ENCODE data around the gene ABLIM2.

ABLIM2 gene

DNA sequence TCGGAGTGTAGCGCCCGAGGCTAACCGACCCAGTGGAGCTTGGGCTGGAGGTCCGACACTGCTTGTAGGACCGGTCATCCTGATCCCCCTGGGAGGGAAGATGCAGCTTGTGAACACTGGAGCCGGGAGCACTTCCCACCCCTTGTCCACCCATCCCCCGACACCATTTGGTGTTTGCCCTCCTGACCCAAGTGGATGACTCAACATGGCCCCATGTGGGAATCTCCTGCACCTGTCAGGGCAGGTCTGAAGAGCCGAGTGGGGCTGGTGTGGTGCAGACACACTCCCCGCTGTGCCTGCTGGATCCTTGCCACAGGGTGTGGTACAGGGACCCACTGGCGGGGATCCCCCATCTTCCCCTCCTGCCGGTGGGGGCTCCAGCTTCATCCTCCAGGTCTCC lies 128.9 kb downstream of the ABLIM2 start:
- no peaks in the 10 kb centered on the region for H3K27me3 Mint-ChIP-seq (ENCODE audit: low read depth)
- H3K9me3 Mint-ChIP-seq: no peaks in the 10 kb centered on the region
- no peaks in the 10 kb centered on the region for H3K4me1 Mint-ChIP-seq (ENCODE audit: low read depth)
- H3K36me3 Mint-ChIP-seq (ENCODE audit: low read depth): no peaks in the 10 kb centered on the region
- no peak overlapping the region for H3K27ac Mint-ChIP-seq
- H3K4me3 Mint-ChIP-seq: no peak overlapping the region

- H3K4me1 Mint-ChIP-seq (ENCODE audit: low read depth): no peaks in the 10 kb centered on the region
- no peaks in the 10 kb centered on the region for H3K9me3 Mint-ChIP-seq
- no peaks in the 10 kb centered on the region for H3K36me3 Mint-ChIP-seq (ENCODE audit: low read depth)
- H3K27ac Mint-ChIP-seq: no peak overlapping the region
- no peaks in the 10 kb centered on the region for H3K27me3 Mint-ChIP-seq (ENCODE audit: low read depth)
- H3K4me3 Mint-ChIP-seq: no peak overlapping the region
Measured at GRCh38 chr4:8028884-8029568, 129.6 kb downstream of the ABLIM2 start.

DNA sequence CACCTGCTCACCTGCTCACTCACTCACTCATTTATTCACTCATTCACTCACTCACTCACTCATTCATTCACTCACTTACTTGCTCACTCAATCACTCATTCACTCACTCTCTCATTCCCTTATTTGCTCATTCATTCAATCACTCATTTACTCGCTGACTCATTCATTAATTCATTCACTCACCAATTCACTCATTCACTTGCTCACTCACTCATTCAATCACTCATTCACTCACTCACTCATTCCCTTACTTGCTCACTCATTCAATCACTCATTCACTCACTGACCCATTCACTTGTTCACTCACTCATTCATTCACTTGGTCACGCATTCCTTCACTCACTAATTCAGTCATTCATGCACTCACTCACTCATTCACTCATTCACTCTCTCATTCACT lies 130.2 kb downstream of the ABLIM2 start:
- Mint-ChIP-seq H3K27me3 (ENCODE audit: low read depth) (no peaks in the 10 kb centered on the region), H3K4me3 (no peak overlapping the region), H3K9me3 (no peaks in the 10 kb centered on the region), H3K36me3 (ENCODE audit: low read depth) (no peaks in the 10 kb centered on the region), H3K4me1 (ENCODE audit: low read depth) (no peaks in the 10 kb centered on the region), H3K27ac (no peak overlapping the region)

DNA sequence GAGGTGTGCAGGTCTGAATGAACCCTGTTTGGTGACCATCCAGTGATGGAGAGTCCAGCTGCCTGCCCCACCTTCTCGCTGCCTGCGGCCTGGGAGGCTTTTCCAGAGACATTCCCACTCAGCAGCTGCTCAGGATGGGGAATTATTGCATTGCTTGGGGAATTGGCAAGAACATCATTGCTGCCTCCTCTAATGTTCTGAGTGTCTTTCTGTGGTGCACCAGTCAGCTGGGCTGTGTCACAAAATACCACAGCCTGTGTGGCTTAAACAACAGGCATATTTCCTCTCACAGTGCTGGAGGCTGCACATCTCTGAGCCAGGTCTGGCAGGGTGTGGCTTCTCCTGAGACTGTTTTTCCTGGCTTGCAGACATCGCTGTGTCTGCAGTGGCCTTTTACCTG lies 132.2 kb downstream of the ABLIM2 start:
- no peaks in the 10 kb centered on the region for H3K4me1 Mint-ChIP-seq (ENCODE audit: low read depth)
- no peaks in the 10 kb centered on the region for H3K9me3 Mint-ChIP-seq
- H3K4me3 Mint-ChIP-seq: no peak overlapping the region
- H3K27ac Mint-ChIP-seq: no peak overlapping the region
- no peaks in the 10 kb centered on the region for H3K36me3 Mint-ChIP-seq (ENCODE audit: low read depth)
- H3K27me3 Mint-ChIP-seq (ENCODE audit: low read depth): no peaks in the 10 kb centered on the region

- H3K36me3 Mint-ChIP-seq (ENCODE audit: low read depth): no peaks in the 10 kb centered on the region
- no peak overlapping the region for H3K27ac Mint-ChIP-seq
- H3K27me3 Mint-ChIP-seq (ENCODE audit: low read depth): no peaks in the 10 kb centered on the region
- H3K4me3 Mint-ChIP-seq: no peak overlapping the region
- no peaks in the 10 kb centered on the region for H3K9me3 Mint-ChIP-seq
- no peaks in the 10 kb centered on the region for H3K4me1 Mint-ChIP-seq (ENCODE audit: low read depth)
Measured at GRCh38 chr4:8025668-8026067, 132.9 kb downstream of the ABLIM2 start.

GRCh38 chr4:8024073-8024786 lies 134.4 kb downstream of the ABLIM2 start:
- Mint-ChIP-seq H3K9me3 (no peaks in the 10 kb centered on the region), H3K4me3 (no peak overlapping the region), H3K36me3 (ENCODE audit: low read depth) (no peaks in the 10 kb centered on the region), H3K27ac (no peak overlapping the region), H3K4me1 (ENCODE audit: low read depth) (peaks cover 4% of the 10 kb centered on the region), H3K27me3 (ENCODE audit: low read depth) (peaks cover 3% of the 10 kb centered on the region)

DNA sequence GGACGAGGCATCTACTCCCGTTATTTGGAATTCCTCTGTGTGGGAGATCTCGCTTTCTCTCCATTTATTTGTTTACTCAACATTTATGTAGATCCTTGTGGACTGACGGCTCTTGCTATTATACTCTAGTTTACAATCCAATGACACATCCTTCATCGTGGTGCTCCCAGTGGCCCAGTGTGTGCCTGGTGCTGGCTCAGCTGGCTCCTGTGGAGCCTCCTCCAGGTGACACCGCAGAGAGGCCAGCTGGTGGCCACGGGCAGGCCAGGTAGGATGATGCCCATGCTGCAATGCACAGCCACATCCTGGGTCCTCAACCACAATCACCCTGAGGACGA lies 134.9 kb downstream of the ABLIM2 start:
- no peaks in the 10 kb centered on the region for H3K36me3 Mint-ChIP-seq (ENCODE audit: low read depth)
- H3K9me3 Mint-ChIP-seq: no peaks in the 10 kb centered on the region
- H3K4me3 Mint-ChIP-seq: no peak overlapping the region
- H3K4me1 Mint-ChIP-seq (ENCODE audit: low read depth): peaks cover 5% of the 10 kb centered on the region
- peaks cover 4% of the 10 kb centered on the region for H3K27me3 Mint-ChIP-seq (ENCODE audit: low read depth)
- no peak overlapping the region for H3K27ac Mint-ChIP-seq

DNA sequence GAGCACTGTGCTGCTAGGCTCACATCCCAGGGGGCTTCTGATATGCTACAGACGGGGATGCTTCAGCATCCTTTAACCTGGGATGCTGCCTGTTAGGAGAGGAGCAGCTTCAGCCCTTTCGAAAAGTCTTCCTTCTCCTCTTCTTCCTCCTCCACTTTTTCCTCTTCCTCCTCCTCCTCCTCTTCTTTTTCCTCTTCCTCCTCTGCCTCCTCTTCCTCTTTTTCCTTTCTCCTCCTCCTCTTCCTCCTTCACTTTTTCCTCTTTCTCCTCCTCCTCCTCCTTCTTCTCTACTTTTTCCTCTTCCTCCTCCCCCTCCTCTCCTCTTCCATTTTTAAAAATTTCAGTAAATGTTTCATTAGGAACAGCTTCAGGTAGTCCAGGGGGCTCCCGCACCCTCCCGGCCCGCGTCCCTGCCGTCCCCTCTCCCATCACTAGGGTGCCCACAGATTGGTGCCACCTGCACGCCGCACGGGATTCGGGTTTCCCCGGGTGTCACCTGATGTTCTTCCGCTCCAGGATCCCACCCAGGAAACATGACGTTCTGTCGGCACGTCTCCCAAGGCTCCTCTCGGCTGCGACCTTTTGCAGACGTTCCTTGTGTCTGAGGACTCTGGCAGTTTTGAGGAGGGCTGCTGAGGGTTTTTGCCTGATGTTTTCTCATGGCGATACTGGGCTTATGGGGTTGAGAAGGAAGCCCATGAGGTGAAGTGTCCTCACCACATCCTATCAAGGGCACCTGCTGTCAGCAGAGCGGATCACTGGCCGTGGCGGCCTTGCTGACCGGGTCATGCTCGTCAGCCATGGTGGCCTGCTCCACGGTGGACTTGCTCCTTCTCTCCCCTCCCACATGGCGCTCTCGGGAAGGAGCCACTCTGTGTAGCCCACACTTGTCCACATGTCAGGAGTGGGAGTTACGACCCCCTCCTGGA lies 135.6 kb downstream of the ABLIM2 start:
- peaks cover 4% of the 10 kb centered on the region for H3K27me3 Mint-ChIP-seq (ENCODE audit: low read depth)
- H3K4me3 Mint-ChIP-seq: no peak overlapping the region
- no peak overlapping the region for H3K27ac Mint-ChIP-seq
- peaks cover 5% of the 10 kb centered on the region for H3K4me1 Mint-ChIP-seq (ENCODE audit: low read depth)
- no peaks in the 10 kb centered on the region for H3K9me3 Mint-ChIP-seq
- no peaks in the 10 kb centered on the region for H3K36me3 Mint-ChIP-seq (ENCODE audit: low read depth)

DNA sequence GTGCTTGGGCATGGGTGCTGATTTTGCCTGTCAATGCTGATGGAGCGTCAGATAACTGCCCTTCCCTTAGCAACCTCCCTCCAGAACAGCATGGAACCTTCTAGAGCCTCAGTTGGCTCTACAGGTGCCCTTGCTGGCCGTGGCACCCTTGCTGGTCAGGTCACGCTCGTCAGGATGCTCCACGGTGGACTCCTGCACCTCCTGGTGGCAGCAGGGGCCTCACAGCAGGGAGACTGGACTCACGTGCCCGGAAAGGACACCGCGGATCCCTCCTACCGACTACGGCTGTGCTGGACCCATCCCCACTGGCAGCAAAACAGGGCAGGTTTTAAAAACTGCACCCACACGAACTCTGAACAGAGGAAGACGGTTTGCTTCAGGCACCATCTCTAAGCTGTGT lies 136.8 kb downstream of the ABLIM2 start:
- no peak overlapping the region for H3K4me3 Mint-ChIP-seq
- peaks cover 4% of the 10 kb centered on the region for H3K27me3 Mint-ChIP-seq (ENCODE audit: low read depth)
- peaks cover 5% of the 10 kb centered on the region for H3K4me1 Mint-ChIP-seq (ENCODE audit: low read depth)
- no peaks in the 10 kb centered on the region for H3K36me3 Mint-ChIP-seq (ENCODE audit: low read depth)
- no peaks in the 10 kb centered on the region for H3K9me3 Mint-ChIP-seq
- H3K27ac Mint-ChIP-seq: no peak overlapping the region

GRCh38 chr4:8019396-8020365 lies 138.9 kb downstream of the ABLIM2 start:
- Mint-ChIP-seq H3K4me1 (ENCODE audit: low read depth) (peaks cover 5% of the 10 kb centered on the region), H3K27ac (no peak overlapping the region), H3K27me3 (ENCODE audit: low read depth) (peaks cover 4% of the 10 kb centered on the region)

GRCh38 chr4:8016527-8016926 lies 142.1 kb downstream of the ABLIM2 start:
- Mint-ChIP-seq H3K36me3 (ENCODE audit: low read depth) (no peaks in the 10 kb centered on the region), H3K4me1 (ENCODE audit: low read depth) (peaks cover 5% of the 10 kb centered on the region), H3K4me3 (no peak overlapping the region), H3K27ac (no peak overlapping the region), H3K27me3 (ENCODE audit: low read depth) (peaks cover 4% of the 10 kb centered on the region), H3K9me3 (no peaks in the 10 kb centered on the region)

More at GRCh38 chr4:8019396-8020365, 138.9 kb downstream of the ABLIM2 start:
- Mint-ChIP-seq H3K36me3 (ENCODE audit: low read depth) (no peaks in the 10 kb centered on the region), H3K4me3 (no peak overlapping the region), H3K9me3 (no peaks in the 10 kb centered on the region)

GRCh38 chr4:8015512-8015911 lies 143.1 kb downstream of the ABLIM2 start:
- no peak overlapping the region for H3K4me3 Mint-ChIP-seq
- H3K27me3 Mint-ChIP-seq (ENCODE audit: low read depth): peaks cover 4% of the 10 kb centered on the region
- peaks cover 5% of the 10 kb centered on the region for H3K4me1 Mint-ChIP-seq (ENCODE audit: low read depth)
- H3K9me3 Mint-ChIP-seq: no peaks in the 10 kb centered on the region
- no peaks in the 10 kb centered on the region for H3K36me3 Mint-ChIP-seq (ENCODE audit: low read depth)
- H3K27ac Mint-ChIP-seq: no peak overlapping the region

DNA sequence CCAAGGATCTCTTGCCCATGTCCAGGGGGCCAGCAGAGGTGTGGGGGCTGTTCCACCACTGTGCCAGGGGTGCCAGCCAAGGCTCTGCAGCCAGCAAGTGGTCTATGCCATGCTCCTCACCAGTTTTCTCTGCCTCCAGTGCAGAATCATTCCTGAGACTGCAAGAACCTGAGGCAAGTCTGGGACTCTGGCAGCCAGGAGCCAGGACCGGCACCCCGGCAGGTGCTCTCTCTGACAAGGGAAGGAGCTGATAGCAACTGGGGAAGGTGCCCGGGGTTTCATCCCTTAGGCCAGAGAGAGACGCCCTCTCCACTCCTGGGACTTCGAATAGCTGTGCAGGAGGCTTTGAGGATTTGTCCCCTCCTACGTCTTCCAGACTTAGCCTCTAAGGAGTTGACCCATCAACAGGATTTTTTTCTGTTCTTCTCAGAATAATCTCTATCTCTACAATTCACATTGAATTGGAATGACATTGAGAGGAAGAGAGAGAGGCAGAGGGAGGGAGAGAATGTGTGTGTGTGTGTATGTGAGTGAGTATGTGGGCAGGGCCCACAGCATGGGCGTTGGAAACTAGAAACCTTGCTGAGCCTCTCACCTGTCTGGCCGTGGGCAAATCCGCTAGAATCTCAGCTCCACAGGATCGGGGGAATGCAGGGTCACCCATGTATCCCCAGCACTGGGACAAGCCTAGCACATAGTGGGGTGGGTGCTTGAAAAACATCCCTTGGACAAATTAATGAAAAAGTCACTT lies 144.5 kb downstream of the ABLIM2 start:
- Mint-ChIP-seq H3K36me3 (ENCODE audit: low read depth) (no peaks in the 10 kb centered on the region), H3K4me3 (no peak overlapping the region), H3K27ac (no peak overlapping the region), H3K9me3 (no peaks in the 10 kb centered on the region), H3K27me3 (ENCODE audit: low read depth) (peaks cover under 1% of the 10 kb centered on the region), H3K4me1 (ENCODE audit: low read depth) (peaks cover under 1% of the 10 kb centered on the region)
